ENCODE measurements around the gene GLYR1.

GRCh38 chr16:4814542-4815173 is 32.4 kb downstream of the GLYR1 start:
- TF ChIP-seq, protein P1, sequence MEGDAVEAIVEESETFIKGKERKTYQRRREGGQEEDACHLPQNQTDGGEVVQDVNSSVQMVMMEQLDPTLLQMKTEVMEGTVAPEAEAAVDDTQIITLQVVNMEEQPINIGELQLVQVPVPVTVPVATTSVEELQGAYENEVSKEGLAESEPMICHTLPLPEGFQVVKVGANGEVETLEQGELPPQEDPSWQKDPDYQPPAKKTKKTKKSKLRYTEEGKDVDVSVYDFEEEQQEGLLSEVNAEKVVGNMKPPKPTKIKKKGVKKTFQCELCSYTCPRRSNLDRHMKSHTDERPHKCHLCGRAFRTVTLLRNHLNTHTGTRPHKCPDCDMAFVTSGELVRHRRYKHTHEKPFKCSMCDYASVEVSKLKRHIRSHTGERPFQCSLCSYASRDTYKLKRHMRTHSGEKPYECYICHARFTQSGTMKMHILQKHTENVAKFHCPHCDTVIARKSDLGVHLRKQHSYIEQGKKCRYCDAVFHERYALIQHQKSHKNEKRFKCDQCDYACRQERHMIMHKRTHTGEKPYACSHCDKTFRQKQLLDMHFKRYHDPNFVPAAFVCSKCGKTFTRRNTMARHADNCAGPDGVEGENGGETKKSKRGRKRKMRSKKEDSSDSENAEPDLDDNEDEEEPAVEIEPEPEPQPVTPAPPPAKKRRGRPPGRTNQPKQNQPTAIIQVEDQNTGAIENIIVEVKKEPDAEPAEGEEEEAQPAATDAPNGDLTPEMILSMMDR (optimal IDR thresholded peaks at IDR 0.05 in 1 of 3, IDR thresholded peaks at IDR 0.05 in 1 of 3, conservative IDR thresholded peaks at IDR 0.05 in 1 of 3; ENCODE audit: extremely low read depth in 1 of 3, insufficient read depth in 2 of 3, low read length in 3 of 3), result no peak
- TF ChIP-seq EZH2 (IDR thresholded peaks at IDR 0.05; ENCODE audit: low read length), result no peak
